Measurements from ENCODE around the gene ZFPM1.
A peak's percentile ranks its signal among the peaks of the same experiment; 100 is the strongest.

The ZFPM1 gene

DNA sequence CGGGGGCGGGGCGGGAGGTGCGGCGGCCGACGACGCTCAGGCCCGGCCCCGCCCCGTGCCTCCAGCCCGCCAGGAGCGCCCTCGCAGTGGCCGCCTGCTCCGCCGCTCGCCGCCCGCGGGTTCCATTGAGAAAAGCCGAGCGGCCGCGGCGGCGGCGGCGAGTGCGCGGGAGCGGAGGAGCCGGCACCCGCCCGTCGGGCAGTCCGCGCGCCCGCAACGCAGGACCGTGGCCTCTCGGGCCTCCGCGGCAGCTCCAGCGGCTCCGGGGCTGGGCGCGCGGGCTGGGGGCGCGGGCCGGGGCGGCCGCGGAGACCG, at the start of gene ZFPM1:
ZFPM1 (plus strand) TSS at position 64 of the 315 bp plus-strand sequence. CDS start 359 bp downstream, outside the sequence.
- Histone ChIP-seq H3K4me2 (ENCODE audit: low read length) (peak within 1 kb of the TSS; percentile 76), H3K27ac (peak within 1 kb of the TSS; percentile 92), H3K9me3 (ENCODE audit: control insufficient read depth, low read length) (no peaks in the 10 kb centered on the region), H3K36me3 (ENCODE audit: control insufficient read depth, insufficient read depth, low read length) (no peaks in the 10 kb centered on the region), H3K9ac (peak within 1 kb of the TSS; percentile 46), H2AFZ (peak within 1 kb of the TSS; percentile 86), H3K79me2 (peaks cover 16% of the 10 kb centered on the region), H3K4me3 (ENCODE audit: low read depth, low read length) (peak within 1 kb of the TSS; percentile 59), H3K27me3 (ENCODE audit: control insufficient read depth, insufficient read depth, low read length) (no peaks in the 10 kb centered on the region), H3K4me1 (peaks cover 18% of the 10 kb centered on the region)
- TF ChIP-seq, protein P1, sequence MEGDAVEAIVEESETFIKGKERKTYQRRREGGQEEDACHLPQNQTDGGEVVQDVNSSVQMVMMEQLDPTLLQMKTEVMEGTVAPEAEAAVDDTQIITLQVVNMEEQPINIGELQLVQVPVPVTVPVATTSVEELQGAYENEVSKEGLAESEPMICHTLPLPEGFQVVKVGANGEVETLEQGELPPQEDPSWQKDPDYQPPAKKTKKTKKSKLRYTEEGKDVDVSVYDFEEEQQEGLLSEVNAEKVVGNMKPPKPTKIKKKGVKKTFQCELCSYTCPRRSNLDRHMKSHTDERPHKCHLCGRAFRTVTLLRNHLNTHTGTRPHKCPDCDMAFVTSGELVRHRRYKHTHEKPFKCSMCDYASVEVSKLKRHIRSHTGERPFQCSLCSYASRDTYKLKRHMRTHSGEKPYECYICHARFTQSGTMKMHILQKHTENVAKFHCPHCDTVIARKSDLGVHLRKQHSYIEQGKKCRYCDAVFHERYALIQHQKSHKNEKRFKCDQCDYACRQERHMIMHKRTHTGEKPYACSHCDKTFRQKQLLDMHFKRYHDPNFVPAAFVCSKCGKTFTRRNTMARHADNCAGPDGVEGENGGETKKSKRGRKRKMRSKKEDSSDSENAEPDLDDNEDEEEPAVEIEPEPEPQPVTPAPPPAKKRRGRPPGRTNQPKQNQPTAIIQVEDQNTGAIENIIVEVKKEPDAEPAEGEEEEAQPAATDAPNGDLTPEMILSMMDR (IDR thresholded peaks at IDR 0.05) = no peak

DNA sequence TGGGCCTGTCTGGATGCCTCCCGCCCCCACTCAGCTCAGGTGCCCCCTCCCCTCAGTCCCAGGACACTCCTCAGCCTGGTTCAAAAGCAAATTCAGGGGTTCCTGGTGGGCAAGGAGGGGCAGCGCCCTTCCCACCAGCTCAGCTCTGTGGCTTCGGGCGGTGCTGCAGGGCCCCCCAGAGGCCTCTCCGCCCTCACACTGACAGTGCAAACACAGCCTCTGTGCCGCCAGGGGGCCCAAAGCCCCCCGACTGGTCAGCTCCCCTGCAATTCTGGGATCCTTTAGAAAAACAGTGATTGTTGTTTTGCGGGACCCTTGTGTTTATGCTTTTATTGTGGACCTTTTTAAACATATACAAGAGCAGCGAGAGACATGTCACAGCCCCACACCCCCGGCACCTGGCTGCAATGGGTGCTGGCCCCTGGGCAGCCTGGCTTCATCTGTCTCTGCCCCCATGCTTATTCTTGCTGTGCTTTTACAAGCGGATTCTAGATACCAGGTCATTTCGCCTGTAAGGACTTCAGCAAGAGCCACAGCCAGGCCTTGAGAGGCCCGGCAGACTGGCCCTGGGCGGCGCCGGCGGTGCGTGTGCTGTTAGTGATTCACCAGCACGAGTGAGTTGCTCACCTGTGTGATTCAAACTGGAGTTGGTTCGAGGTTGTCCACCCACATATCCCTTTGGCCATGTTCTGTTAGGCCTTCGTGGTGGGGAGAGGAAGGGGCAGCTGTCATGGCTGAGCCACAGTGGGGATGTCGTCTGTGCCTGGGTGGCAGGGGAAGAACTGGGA, 49.1 kb upstream of the ZFPM1 start:
- H2AFZ ChIP-seq = no peak overlapping the region
- H3K79me2 ChIP-seq = no peaks in the 10 kb centered on the region
- H3K4me3 ChIP-seq (ENCODE audit: low read depth, low read length) = no peak overlapping the region
- H3K4me2 ChIP-seq (ENCODE audit: low read length) = no peak overlapping the region
- no peak overlapping the region for H3K27ac ChIP-seq
- TF ChIP-seq, protein P1 (IDR thresholded peaks at IDR 0.05) = no peak
- no peaks in the 10 kb centered on the region for H3K27me3 ChIP-seq (ENCODE audit: control insufficient read depth, insufficient read depth, low read length)
- H3K36me3 ChIP-seq (ENCODE audit: control insufficient read depth, insufficient read depth, low read length) = no peaks in the 10 kb centered on the region
- no peaks in the 10 kb centered on the region for H3K9me3 ChIP-seq (ENCODE audit: control insufficient read depth, low read length)
- H3K9ac ChIP-seq = no peak overlapping the region
- no peaks in the 10 kb centered on the region for H3K4me1 ChIP-seq

DNA sequence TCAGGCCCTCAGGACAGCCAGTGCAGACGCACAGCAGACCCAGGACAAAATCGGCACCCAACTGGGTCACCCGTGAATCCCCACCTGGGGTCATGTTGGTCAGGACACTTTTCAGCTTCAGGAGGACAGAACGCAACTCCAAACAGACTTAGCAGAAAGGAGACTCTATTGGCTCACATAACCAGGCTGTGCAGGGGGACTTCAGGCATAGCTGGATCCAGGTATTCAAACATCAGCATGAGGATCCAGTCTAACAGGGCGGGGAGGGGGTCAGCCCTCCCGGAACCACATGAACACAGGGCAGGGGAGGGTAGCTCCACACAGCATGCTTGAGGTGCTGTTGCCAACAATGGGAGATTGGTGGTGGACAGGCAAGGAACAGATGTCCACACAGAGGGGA, 48.3 kb upstream of the ZFPM1 start:
- Histone ChIP-seq H3K4me2 (ENCODE audit: low read length) (no peak overlapping the region), H3K9me3 (ENCODE audit: control insufficient read depth, low read length) (no peaks in the 10 kb centered on the region), H3K27me3 (ENCODE audit: control insufficient read depth, insufficient read depth, low read length) (no peaks in the 10 kb centered on the region), H3K9ac (no peak overlapping the region), H3K36me3 (ENCODE audit: control insufficient read depth, insufficient read depth, low read length) (no peaks in the 10 kb centered on the region), H3K4me3 (ENCODE audit: low read depth, low read length) (no peak overlapping the region), H3K79me2 (no peaks in the 10 kb centered on the region), H2AFZ (no peak overlapping the region), H3K27ac (no peak overlapping the region), H3K4me1 (no peaks in the 10 kb centered on the region)
- TF ChIP-seq, protein P1 (IDR thresholded peaks at IDR 0.05) = no peak

DNA sequence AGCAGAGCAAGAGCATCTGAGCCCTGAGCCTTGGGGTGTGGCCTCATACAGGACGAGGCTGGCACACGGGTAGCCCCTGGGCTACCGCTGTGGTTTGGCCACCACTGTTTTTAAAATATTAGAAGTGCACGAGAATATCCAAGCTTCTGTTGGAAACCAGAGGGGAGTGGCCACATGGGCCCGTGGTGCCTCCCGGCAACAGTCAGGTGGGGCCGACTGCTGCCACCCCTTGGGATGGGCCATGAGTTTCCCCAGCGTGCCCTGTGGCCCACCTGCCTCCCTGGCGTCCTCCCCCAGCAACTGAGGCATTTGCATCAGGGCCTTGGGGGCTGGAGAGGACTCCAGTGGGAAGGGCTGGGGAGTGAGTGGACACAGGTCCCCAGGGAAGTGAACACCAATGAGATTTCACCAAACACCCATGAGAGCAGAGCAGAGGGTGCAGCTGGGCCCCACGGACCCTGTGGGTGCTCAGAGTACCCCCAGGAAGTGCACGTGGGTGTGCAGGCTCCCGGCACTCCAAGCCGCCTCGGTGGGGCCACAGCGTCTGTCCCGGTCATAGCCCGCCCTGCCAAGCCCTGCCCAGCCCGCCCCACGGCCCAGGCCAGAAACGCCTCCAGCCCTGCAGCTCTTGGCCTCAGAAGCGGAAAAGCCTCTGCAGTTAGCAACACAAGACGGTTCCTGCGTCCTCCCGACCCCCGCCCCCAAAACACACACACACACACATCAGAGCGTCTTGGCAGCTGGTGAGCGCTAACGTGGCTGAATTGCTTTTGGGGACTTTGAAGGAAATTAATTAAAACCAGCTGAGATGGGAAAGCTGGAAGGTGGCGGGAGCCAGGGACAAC, 47.6 kb upstream of the ZFPM1 start:
- no peak overlapping the region for H3K4me3 ChIP-seq (ENCODE audit: low read depth, low read length)
- no peak overlapping the region for H2AFZ ChIP-seq

More for the DNA sequence above, 47.6 kb upstream of the ZFPM1 start:
- no peak overlapping the region for H3K4me2 ChIP-seq (ENCODE audit: low read length)
- H3K27ac ChIP-seq = no peak overlapping the region
- TF ChIP-seq, protein P1 (IDR thresholded peaks at IDR 0.05) = no peak
- H3K79me2 ChIP-seq = no peaks in the 10 kb centered on the region
- H3K27me3 ChIP-seq (ENCODE audit: control insufficient read depth, insufficient read depth, low read length) = no peaks in the 10 kb centered on the region
- no peaks in the 10 kb centered on the region for H3K36me3 ChIP-seq (ENCODE audit: control insufficient read depth, insufficient read depth, low read length)
- H3K4me1 ChIP-seq = no peaks in the 10 kb centered on the region
- H3K9ac ChIP-seq = no peak overlapping the region
- H3K9me3 ChIP-seq (ENCODE audit: control insufficient read depth, low read length) = no peaks in the 10 kb centered on the region

All from parathyroid adenoma (tissue), 2 donors.